Nephron progenitor cell (in vitro differentiated cells): ENCODE measurements around the gene GDPD5.

Source experiments
- DNase-seq: peaks from one replicate; pipeline ENCODE4 v3.0.0; 2021
- H3K27ac Mint-ChIP-seq: 2 replicates; pipeline ENCODE4 v1.8.0; 2021; ENCODE audit warnings: mild to moderate bottlenecking, moderate library complexity, mixed read lengths
- H3K27me3 Mint-ChIP-seq: 2 replicates; pipeline ENCODE4 v1.8.0; 2021; ENCODE audit warnings: mild to moderate bottlenecking, low read depth, mixed read lengths; ENCODE audit not compliant: poor library complexity
- H3K36me3 Mint-ChIP-seq: 2 replicates; pipeline ENCODE4 v1.8.0; 2021; ENCODE audit warnings: low read depth, mixed read lengths
- H3K4me1 Mint-ChIP-seq: 2 replicates; pipeline ENCODE4 v1.8.0; 2021; ENCODE audit warnings: mixed read lengths
- H3K4me3 Mint-ChIP-seq: 2 replicates; pipeline ENCODE4 v1.8.0; 2021; ENCODE audit warnings: mild to moderate bottlenecking, moderate library complexity, mixed read lengths
- H3K9me3 Mint-ChIP-seq: 2 replicates; pipeline ENCODE4 v1.8.0; 2021; ENCODE audit warnings: mild to moderate bottlenecking, moderate library complexity, mixed read lengths
- CTCF ChIP-seq: fragments of 200-600 bp; sonication (generic); IDR thresholded peaks from 2 replicates; pipeline ENCODE4 v1.5.0; 2021; ENCODE audit warnings: antibody characterized with exemption

GDPD5 gene

DNA sequence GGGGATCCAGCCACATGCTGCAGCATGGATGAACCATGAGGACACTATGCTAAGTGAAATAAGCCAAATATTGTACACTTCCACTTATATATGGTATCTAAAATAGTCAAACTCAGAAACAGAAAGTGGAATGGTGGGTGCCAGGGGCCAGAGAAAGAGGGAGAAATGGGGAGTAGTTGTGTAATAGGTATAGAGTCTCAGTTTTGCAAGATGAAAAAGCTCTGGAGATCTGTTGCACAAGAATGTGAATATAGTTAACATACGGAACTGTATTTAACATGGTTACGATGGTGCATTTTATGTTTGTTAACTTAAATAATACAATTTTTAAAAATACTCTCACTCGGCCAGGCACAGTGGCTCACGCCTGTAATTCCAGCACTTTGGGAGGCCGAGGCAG lies 21.2 kb downstream of the GDPD5 start:
- Mint-ChIP-seq H3K4me3 (no peak overlapping the region), H3K27ac (peak overlapping the region; percentile 0), H3K4me1 (peaks cover 6% of the 10 kb centered on the region), H3K27me3 (peaks cover 14% of the 10 kb centered on the region), H3K36me3 (no peaks in the 10 kb centered on the region), H3K9me3 (no peaks in the 10 kb centered on the region)
- TF ChIP-seq CTCF, result no peak
- no peak for DNase-seq

DNA sequence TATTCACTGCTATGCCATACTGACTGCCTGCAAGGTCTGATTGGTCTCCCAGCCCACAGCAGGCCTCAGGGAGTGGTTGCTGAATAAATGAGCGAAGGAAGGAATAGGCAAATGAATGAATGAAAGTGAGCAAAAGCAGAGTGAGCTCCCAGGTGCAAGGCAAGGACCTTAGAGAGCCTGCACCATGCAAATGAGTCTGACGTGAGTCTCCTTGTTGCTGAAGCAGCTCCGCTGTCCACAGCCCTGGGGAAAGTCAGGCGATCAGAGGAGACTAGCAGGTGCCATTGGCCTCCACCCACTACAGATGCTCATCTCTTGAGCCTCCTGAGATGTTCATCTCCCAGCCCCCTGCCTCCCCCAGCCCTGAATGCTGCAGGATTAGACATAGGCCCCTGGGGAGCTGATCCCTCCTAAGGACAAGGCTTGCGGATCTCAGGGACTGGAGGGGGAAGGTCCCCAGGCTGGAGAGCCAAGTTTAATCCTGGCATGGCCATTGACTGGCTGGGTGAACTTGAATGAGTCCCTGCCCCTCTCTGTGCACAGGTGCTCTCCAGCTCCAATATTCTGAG lies 22.1 kb downstream of the GDPD5 start:
- Mint-ChIP-seq H3K4me3 (no peak overlapping the region), H3K27ac (no peak overlapping the region), H3K4me1 (peaks cover 6% of the 10 kb centered on the region), H3K9me3 (no peaks in the 10 kb centered on the region), H3K27me3 (peaks cover 22% of the 10 kb centered on the region), H3K36me3 (no peaks in the 10 kb centered on the region)
- TF ChIP-seq CTCF, result no peak
- DNase-seq, result no peak

DNA sequence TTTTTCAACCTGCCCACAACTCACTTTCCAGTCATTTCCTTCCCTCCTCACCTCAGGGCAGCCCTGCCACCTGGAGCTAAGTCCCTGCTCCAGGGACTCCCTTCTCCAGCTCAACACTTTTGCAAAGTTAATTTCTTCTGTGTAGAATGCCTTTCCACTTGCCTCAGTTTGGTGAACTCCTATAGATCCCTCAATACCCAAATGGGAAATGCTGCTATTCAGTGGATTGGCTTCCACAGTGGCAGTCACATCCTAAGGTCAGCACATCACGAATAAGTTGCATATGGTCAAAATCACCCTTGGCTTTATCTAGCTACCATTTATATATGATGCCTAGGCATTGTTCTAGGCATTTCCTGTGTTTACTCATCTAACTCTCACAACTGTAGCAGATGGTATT lies 23.6 kb downstream of the GDPD5 start:
- Mint-ChIP-seq H3K27ac (no peak overlapping the region), H3K4me1 (peaks cover 6% of the 10 kb centered on the region), H3K4me3 (no peak overlapping the region), H3K9me3 (no peaks in the 10 kb centered on the region), H3K27me3 (peaks cover 22% of the 10 kb centered on the region), H3K36me3 (no peaks in the 10 kb centered on the region)
- TF ChIP-seq CTCF, result no peak
- no peak for DNase-seq

DNA sequence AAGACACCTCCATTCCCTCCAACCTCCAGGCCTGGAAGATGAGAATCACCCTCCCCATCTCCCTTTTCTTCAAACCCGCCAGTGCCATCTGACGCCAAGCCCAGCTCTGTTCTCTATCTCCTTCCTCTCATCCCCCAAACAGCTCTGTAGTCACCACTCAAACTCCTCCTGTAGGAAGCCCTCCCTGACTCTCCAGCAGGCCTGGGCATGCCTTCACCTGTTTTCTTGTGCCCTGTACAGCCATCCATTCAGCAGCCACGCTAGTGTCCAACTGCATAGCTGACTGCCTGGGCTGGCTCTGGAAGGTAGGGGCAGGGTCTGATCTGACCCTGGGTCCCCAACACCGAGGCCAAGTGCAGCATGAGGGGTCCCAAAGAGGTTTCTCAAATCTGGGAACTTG lies 25.0 kb downstream of the GDPD5 start:
- H3K4me3 Mint-ChIP-seq, result no peak overlapping the region
- H3K27ac Mint-ChIP-seq, result peak overlapping the region; percentile 62
- TF ChIP-seq CTCF, result no peak
- H3K27me3 Mint-ChIP-seq, result peaks cover 22% of the 10 kb centered on the region
- no peak for DNase-seq
- peaks cover 13% of the 10 kb centered on the region for H3K4me1 Mint-ChIP-seq
- no peaks in the 10 kb centered on the region for H3K36me3 Mint-ChIP-seq
- H3K9me3 Mint-ChIP-seq, result no peaks in the 10 kb centered on the region

- Mint-ChIP-seq H3K9me3 (no peaks in the 10 kb centered on the region), H3K4me1 (peaks cover 17% of the 10 kb centered on the region), H3K27me3 (peaks cover 22% of the 10 kb centered on the region), H3K36me3 (no peaks in the 10 kb centered on the region), H3K4me3 (no peak overlapping the region), H3K27ac (no peak overlapping the region)
- no peak for DNase-seq
- no peak for TF ChIP-seq CTCF
Observed at GRCh38 chr11:75499423-75500190, 26.1 kb downstream of the GDPD5 start.
